Natural killer cell (primary cell): Measurements from ENCODE around the gene ROS1. TPM values are rescaled to one million over a fixed set of nuclear protein-coding genes. Genes with fewer than 3 reads are reported as not detected.

ENCODE experiments used
- ATAC-seq, 3 donors: fragments of 150-1000 bp in 2 of 3; fragments of 200-7000 bp in 1 of 3; cut with Tn5 transposase; 1 replicate in 1 of 3; 2 replicates in 2 of 3; pipeline ENCODE4 v1.10.0; 2021; ENCODE audit warnings: mild to moderate bottlenecking in 2 of 3, moderate library complexity in 2 of 3
- DNase-seq, 2 donors: peaks; one replicate each; pipeline versions ENCODE4 v3.0.0 to v3.0.0-alpha.2; 2013 to 2021; ENCODE audit warnings: mixed read lengths in 1 of 2
- H3K27ac ChIP-seq: one replicate; pipeline ENCODE4 v1.5.1; 2013; ENCODE audit warnings: mild to moderate bottlenecking, low read length
- H3K27me3 ChIP-seq: one replicate; pipeline ENCODE4 v1.6.1; 2013; ENCODE audit warnings: low read length; ENCODE audit not compliant: control insufficient read depth, insufficient read depth
- H3K36me3 ChIP-seq: one replicate; pipeline ENCODE4 v1.6.1; 2013; ENCODE audit warnings: low read length; ENCODE audit not compliant: control insufficient read depth, insufficient read depth
- H3K4me1 ChIP-seq: one replicate; pipeline ENCODE4 v1.6.1; 2013; ENCODE audit warnings: low read length; ENCODE audit not compliant: control insufficient read depth, insufficient read depth
- H3K4me3 ChIP-seq: one replicate; pipeline ENCODE4 v1.5.1; 2013; ENCODE audit warnings: low read length
- H3K9me3 ChIP-seq: one replicate; pipeline ENCODE4 v1.6.1; 2013; ENCODE audit warnings: low read length; ENCODE audit not compliant: control insufficient read depth, insufficient read depth
- H3K27ac Mint-ChIP-seq, 2 donors: one replicate each; pipeline ENCODE4 v1.8.0; 2022; ENCODE audit warnings: mild to moderate bottlenecking in 2 of 2, mixed read lengths in 2 of 2, moderate library complexity in 1 of 2
- H3K27me3 Mint-ChIP-seq, 2 donors: one replicate each; pipeline ENCODE4 v1.8.0; 2022; ENCODE audit warnings: low read depth in 2 of 2, mixed read lengths in 2 of 2
- H3K36me3 Mint-ChIP-seq: one replicate; pipeline ENCODE4 v1.8.0; 2022; ENCODE audit warnings: mixed read lengths
- H3K4me1 Mint-ChIP-seq, 2 donors: one replicate each; pipeline ENCODE4 v1.8.0; 2022; ENCODE audit warnings: mixed read lengths in 2 of 2
- H3K4me3 Mint-ChIP-seq: one replicate; pipeline ENCODE4 v1.8.0; 2022; ENCODE audit warnings: mild to moderate bottlenecking, moderate library complexity, mixed read lengths
- H3K9me3 Mint-ChIP-seq, 2 donors: one replicate each; pipeline ENCODE4 v1.8.0; 2022; ENCODE audit warnings: mixed read lengths in 2 of 2
- WGBS: methylation state at CpG from one replicate; pipeline ENCODE4 v1.1.7; 2013; ENCODE audit warnings: missing lambda C conversion rate; ENCODE audit not compliant: insufficient coverage; 5-methylcytosine and 5-hydroxymethylcytosine counted together
- intact Hi-C: fragments of 100-400 bp; cut with micrococcal nuclease; formaldehyde crosslinking; loops from one replicate; pipeline ENCODE4 v1.14.2; 2022
- total RNA-seq, 4 donors: library from RNA; stranded (reverse); fragments of 120-200 nt in 1 of 4; gene quantifications; one replicate each; pipeline versions ENCODE4 v1.2.3 to v1.2.4, GENCODE V29; 2013 to 2022
- TF ChIP-seq, protein P1 (sequence below): fragments of 200-600 bp; IDR thresholded peaks from one replicate; pipeline ENCODE4 v1.8.0; 2022; ENCODE audit warnings: antibody characterized with exemption

ROS1 gene
- total RNA-seq, 3 donors from 2014 or later (not counting 1 experiment from before 2014, with no cell fraction given) = not detected

DNA sequence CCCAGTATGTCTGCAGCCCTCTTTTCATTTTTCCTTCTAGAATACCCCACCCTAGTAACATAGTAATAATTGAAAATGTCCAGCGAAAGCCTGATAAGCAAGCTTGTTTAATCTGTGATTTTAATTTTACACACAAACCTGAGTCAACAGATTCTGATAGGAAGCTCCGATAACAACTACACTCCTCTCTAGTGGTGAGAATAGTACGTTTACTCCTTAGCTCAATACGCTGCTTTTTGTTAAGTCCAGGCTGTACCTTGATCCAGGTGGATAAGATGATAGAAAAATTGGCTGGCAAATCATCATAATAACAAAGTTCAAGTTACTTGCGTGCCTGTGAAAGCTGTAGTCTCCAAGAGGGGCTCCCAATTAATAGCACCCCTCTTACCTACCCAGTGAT is 31.3 kb upstream of the ROS1 start:
- Mint-ChIP-seq H3K36me3 (no peaks in the 10 kb centered on the region), H3K4me3 (no peak overlapping the region), H3K27ac (no peak overlapping the region), H3K4me1 (peaks cover 0 to 10% of the 10 kb centered on the region in 2 donors), H3K27me3 (no peaks in the 10 kb centered on the region), H3K9me3 (no peaks in the 10 kb centered on the region)
- Histone ChIP-seq H3K4me1 (no peaks in the 10 kb centered on the region), H3K4me3 (no peak overlapping the region), H3K27ac (no peak overlapping the region), H3K9me3 (no peaks in the 10 kb centered on the region), H3K27me3 (no peaks in the 10 kb centered on the region), H3K36me3 (no peaks in the 10 kb centered on the region)
- TF ChIP-seq, protein P1, sequence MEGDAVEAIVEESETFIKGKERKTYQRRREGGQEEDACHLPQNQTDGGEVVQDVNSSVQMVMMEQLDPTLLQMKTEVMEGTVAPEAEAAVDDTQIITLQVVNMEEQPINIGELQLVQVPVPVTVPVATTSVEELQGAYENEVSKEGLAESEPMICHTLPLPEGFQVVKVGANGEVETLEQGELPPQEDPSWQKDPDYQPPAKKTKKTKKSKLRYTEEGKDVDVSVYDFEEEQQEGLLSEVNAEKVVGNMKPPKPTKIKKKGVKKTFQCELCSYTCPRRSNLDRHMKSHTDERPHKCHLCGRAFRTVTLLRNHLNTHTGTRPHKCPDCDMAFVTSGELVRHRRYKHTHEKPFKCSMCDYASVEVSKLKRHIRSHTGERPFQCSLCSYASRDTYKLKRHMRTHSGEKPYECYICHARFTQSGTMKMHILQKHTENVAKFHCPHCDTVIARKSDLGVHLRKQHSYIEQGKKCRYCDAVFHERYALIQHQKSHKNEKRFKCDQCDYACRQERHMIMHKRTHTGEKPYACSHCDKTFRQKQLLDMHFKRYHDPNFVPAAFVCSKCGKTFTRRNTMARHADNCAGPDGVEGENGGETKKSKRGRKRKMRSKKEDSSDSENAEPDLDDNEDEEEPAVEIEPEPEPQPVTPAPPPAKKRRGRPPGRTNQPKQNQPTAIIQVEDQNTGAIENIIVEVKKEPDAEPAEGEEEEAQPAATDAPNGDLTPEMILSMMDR = no peak
- no peak for ATAC-seq
- intact Hi-C loops = no loop called here
- WGBS = no CpG with 5 or more reads among the region's 5 CpGs
- DNase-seq = no peak

DNA sequence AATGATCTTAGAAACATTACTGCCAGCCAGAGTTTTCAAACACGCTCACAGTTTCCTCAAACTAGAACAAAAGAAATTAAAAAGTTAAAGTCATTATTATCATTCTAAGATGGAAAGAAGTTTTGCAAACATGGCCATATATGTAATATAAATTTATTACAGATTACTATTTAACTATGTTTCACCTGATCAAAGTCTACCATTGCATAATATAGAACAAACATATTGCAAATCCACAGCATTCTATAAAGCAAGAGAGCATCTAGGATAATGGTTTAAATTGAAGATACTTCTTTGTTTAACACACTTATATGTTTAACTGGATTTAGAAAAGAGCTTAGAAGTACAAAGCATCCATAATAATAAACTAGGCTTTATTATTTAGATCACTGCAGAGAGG is 30.5 kb upstream of the ROS1 start:
- no peak overlapping the region for H3K4me3 ChIP-seq
- Mint-ChIP-seq H3K9me3 (no peaks in the 10 kb centered on the region), H3K27ac (no peak overlapping the region), H3K4me3 (no peak overlapping the region), H3K36me3 (no peaks in the 10 kb centered on the region), H3K4me1 (peaks cover 0 to 10% of the 10 kb centered on the region in 2 donors), H3K27me3 (no peaks in the 10 kb centered on the region)
- TF ChIP-seq, protein P1 = no peak
- H3K27me3 ChIP-seq = no peaks in the 10 kb centered on the region
- no peaks in the 10 kb centered on the region for H3K36me3 ChIP-seq
- no peak overlapping the region for H3K27ac ChIP-seq
- intact Hi-C loops = no loop called here
- WGBS = no CpG with 5 or more reads among the region's 1 CpG
- DNase-seq (no peak), ATAC-seq (no peak)
- no peaks in the 10 kb centered on the region for H3K9me3 ChIP-seq
- H3K4me1 ChIP-seq = no peaks in the 10 kb centered on the region

DNA sequence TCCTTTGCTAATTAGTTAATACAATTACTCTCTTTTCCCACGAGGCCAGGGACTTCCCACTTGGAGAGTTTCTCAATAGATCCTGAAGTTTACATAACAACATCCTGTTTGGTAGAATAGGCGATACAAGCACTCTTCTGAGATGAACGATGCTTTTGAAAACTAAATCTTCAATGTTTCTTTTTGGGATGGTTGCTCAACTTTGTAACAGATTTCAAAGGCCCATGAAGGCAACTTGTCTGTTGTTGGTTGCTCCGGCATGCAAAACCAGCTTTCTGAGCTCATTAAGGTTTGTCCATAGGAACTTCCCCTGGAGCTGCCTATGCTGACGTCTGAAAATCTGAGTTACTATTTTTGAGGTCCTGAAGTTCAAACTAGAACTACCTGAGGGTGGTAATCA is 25.9 kb upstream of the ROS1 start:
- TF ChIP-seq, protein P1 = no peak
- Mint-ChIP-seq H3K4me1 (no peaks in the 10 kb centered on the region), H3K36me3 (no peaks in the 10 kb centered on the region), H3K4me3 (no peak overlapping the region), H3K27ac (no peak overlapping the region), H3K9me3 (no peaks in the 10 kb centered on the region), H3K27me3 (peaks cover 9 to 25% of the 10 kb centered on the region in 2 donors)
- DNase-seq (no peak), ATAC-seq (no peak)
- WGBS = 42% methylated on average over 5 of the region's 5 CpGs
- H3K27ac ChIP-seq = no peak overlapping the region
- no peaks in the 10 kb centered on the region for H3K4me1 ChIP-seq
- no peaks in the 10 kb centered on the region for H3K36me3 ChIP-seq
- no peaks in the 10 kb centered on the region for H3K9me3 ChIP-seq
- no peak overlapping the region for H3K4me3 ChIP-seq
- no peaks in the 10 kb centered on the region for H3K27me3 ChIP-seq
- intact Hi-C loops = loop anchor here (5.0 kb wide), 1 partner anchor 36 kb away; no protein-coding TSS in a partner anchor
